GM18499 (cell line): ENCODE measurements around the gene FOXN1.

Source experiments
- ATAC-seq: cut with Tn5 transposase; IDR thresholded peaks from one replicate; pipeline ENCODE4 v1.9.1; 2021; ENCODE audit warnings: moderate number of reproducible peaks; ENCODE audit not compliant: insufficient read depth, unreplicated experiment

The FOXN1 gene

DNA sequence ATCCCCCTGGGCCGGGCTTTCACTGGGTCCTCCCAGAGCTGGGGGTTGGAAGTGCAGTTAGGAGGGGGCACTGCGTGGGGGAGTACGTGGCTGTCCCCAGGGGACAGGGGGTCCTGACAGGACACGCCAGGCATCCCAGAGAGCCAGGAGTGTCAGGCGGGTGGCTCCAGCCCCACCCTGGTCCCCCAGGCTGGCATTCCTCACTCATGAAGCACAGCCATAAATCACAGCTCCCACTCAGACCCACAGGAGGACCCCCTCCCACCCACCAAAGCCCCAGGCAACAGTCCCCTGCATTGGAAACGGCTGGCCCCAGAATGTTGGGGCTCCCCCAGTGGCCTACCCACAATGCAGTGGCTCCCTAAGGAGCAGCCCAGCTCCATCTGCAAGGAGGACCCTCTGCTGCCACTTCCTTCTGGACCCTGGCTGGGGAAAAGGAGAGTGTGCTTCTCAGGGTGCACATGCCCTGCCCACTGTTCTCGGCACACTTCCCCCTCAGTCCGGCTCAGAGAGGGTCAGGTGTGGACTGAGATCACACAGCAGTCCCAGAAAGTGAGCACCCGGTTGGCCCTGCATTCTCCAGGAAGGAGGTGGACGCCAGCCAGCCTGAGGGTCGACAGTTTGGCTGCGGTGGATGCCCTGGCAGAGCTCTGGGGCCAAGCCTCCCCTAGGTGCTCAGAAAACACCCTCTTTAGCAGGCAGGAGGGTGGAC lies 7.3 kb upstream of the FOXN1 start:
- ATAC-seq, result no peak

DNA sequence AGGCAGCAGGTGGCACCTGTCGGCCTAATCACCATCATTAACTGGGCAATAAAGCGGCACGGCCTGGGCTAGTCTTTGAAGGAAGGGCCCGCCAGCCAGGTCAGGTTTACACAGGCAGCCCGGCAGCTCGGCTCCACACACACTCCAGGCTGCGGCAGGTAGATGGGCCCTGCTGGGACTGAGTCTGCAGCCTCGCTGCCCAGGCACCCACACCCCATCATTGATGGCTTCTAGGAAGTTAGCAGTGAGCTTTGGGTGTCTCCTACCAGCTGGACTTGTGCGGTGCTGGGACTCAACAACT lies 6.8 kb upstream of the FOXN1 start:
- no peak for ATAC-seq

DNA sequence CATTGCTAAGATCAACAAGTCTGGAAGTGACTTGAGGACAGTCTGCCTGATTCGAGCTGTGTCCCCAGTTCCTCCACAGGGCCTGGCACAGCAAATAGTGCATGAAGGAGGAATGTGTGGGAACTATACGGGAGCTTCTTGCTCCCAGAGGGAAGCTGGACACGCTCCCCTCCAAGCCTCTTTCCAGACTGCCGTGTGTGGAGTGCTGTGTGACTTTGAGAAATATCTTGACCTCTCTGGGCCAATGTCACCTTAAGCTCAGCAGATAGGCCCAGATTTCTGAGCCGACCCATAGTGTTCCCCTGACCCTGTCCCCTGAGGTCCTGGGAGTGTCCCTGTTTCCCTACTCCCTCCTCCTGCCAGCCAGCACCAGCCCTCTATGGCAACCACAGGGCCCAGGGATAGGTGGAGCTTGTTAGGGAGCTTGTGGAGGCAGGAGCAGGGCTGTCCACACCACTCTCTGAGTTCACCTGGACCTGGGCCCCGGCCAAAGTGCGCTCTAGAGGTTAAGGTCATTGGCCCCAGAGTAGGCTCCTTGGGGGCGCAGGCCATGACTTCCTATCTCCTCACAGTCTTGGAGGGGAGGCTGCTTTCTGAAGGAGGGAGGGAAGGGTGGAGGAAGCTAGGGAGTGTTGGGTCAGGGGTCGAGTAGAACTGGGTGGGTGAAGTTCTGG lies 6.3 kb upstream of the FOXN1 start:
- no peak for ATAC-seq

DNA sequence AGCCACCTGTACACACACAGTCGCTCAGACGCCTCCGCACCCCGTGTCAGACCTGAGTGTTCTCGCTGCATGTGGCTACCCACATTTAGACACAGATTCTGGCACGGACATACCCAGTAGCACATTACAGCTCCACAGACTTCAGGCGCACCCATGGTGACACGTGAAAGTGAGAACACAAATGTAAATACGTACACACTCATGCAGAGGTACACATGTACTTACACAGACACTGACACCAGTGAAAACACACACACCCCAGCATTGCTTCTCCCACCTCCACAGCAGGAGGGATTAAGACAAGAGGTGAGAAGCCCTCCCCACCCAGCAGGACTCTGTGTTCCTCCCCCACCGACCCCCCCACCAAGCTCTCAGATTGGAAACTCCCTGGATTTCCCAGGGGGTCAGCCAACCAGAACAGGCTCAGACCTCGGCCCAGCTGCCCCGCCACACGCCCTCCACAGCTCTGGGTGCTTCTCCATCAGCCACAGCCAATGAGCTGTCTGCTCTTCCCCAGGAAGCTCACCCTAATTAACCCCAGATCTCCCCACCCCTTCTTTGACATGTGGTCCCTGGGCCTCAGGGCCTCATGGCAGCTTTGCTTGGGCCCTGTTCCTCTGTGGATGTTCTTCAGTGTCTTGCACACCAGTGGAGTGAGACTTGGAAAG lies 5.3 kb upstream of the FOXN1 start:
- ATAC-seq, result no peak

DNA sequence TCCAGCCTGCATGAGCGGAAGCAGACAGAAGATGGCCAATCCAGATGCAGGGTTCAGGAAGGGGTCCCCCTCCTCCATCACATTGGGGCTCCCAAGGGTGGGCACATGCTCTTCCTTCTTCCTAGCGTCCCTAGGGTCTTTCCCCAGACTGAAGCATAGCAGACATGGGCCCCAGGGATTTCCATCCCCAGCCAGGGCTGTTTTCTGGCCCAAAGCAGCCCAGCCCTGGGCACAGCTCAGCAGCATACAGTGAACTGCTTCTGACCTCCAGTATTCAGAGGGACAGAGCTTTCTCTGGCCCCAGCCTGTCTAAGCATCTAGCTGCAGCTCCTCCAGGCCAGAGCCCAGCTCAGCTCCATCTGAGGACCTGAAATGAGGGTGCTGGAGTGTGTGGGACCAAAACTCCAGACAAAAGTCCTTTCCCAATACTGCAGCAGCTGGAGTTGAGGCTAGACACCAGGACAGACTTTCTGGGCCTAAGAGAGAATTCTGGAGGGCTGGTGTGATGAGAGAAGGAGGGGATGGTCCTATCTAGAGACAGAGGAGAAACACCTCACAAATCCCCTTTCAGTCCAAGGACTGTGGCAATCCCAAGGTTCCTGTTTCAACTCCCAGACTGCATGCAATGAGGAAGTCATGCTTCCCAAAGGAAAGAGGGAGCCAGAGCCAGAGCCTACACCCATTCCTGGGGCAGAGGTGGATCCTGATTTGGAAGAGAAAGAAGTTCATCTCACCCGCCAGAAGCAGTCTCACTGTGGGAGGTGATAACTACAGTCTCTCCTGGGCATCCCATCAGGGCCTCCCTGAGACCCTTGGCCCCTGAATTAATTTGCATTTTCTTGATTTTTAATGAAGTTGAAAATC lies 4.5 kb upstream of the FOXN1 start:
- no peak for ATAC-seq

DNA sequence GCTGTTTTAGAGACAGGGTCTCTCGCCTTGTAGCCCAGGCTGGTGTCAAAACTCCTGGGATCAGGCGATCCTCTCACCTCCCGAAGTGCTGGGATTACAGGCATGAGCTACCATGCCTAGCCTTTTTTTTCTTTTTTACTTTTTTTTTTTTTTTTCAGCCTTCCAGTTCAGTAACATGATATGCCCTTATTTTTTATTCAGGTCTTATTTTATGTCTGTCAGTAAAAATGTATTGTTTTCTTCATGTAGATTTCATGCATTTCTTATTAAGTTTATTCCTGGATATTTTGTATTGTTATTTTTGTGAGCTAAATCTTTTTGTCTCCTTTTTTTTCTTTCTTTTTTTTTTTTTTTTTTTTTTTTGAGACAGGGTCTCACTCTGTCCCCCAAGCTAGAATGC lies 2.7 kb upstream of the FOXN1 start:
- no peak for ATAC-seq

DNA sequence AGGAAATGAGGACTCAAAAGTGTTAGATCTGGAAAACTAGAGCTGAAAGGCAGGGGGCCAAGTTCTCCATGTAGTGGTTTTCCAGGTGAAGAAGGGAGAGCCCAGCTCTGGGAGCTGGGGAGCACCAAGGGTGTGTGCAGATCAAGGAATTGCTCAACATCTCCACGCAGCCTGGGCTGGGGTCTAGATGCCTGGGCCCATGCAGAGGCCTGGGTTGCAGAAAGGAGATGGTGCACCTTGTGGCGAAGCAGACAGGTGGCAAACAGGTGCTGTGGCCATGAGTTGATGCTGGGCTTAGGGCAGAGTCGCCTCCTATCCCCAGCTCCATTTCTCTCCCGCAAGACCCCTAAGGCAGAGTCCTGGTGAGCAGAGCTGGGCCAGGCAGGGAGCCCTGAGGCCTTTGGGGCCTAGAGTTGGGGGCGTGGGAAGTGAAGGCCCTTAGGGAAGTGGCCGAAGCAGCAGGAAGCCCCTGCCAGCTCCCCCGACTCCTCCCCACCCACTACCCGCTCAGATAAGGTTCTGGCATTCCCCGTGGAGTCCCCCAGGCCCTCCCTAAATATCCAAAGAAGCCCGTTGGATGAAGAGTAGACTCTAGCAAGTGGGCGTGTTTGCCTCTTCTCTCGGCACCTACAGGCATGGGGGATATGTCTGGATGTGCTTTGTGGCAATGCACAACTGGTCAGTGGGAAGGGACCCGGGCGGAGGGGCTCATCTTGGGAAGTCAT lies 777 bp downstream of the FOXN1 start:
- ATAC-seq, result no peak

DNA sequence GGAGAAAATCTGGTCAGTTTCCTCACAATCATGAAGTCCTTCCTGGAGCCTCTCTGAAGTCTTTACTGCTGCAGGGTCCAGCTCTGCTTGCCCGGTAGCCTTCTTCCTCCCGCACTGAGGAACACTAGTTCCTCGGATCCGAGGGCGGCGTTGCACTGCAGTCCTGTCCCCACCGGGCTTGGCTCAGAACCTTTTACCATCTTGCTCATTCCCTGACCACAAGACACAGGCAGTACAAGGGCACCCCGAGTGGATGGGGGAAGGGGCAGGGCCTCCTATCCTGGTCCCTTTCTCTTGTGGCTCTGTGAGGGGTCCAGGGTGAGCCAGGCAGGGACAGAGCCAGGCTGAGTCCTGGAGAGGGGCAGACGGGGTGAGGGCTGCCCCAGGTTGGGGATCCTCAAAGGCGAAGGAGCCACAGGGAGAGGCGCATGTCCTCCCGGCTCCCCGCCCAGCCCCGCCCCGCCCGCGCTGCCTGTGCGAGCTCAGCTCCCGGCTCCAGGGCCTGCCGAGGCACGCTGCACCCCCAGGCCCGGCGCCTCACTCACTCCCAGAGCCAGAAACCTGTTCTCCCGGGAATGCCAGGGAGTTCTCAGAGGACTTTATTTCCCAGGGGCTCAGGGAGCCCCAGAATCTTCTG lies 1.5 kb downstream of the FOXN1 start:
- ATAC-seq, result no peak

DNA sequence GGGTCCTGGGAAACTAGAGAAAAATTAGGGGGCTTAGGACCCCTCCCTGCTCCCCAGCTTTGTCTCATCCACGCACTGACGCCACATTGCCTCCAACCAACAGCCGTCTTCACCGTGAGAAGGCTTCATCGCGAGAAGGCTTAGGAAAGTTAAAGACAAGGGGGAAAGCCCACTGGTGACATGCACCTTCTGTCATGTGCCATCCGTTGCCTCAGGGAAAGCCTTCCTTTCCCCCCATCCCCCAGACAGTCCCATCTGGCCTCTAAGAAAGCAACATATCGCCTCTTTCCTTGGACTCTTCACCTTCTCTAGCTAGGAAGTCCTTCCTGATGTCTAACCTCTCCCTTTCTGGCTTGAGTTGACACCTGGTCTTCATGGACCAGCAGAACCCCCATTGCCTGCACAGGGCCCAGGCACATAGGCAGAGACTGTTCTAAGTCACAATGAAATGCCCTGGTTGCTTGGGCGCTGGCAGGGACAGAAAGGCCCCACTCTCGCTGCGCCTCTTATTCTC lies 2.1 kb downstream of the FOXN1 start:
- no peak for ATAC-seq

DNA sequence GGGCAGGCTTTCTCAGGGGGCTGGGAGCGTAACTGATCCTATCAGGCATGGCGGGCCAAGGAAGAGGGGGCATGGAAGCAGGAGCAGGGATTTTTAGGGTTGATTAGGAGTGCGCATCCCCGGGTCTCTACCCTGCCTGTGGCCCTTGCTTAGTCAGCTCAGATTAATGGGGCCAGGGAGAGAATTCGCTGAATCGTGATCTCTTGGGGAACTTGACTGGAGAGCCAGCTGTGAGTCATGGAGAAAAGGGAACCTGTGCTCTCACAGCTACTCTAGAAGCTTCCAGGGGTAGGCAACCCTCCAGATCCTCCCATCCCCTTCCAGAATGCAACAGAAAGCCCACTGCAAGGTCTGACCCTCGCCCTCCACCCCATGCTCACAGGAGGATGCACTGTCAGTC lies 3.6 kb downstream of the FOXN1 start:
- ATAC-seq, result no peak

DNA sequence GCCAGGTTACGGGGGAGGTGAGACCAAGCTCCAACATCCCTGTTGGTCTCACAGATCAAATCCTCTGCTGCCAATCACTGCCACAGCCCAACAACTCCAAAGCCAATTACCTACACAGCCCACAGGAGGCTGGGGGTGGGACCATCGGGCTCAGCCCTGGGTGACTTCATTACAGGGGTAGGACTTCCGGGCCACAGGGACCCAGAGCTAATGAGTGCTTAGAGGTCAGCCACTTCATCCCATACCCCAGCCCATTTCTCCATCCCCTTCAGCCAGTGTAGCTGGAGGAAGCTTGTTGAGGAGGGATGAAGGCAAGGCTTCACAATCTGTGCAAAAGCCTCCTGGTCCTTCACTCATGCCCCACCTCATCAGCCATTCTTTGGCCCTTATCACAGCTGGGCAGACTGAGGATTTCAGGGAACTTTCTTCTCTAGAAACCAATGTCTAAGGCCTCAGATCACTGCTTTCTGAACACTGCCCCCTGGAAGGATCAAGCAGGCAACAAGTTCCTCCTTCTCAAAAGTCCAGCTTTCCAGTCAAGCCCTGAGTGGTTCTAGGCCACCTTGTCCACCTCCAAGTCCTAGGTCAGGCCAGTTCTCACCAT lies 5.8 kb downstream of the FOXN1 start:
- ATAC-seq, result no peak

DNA sequence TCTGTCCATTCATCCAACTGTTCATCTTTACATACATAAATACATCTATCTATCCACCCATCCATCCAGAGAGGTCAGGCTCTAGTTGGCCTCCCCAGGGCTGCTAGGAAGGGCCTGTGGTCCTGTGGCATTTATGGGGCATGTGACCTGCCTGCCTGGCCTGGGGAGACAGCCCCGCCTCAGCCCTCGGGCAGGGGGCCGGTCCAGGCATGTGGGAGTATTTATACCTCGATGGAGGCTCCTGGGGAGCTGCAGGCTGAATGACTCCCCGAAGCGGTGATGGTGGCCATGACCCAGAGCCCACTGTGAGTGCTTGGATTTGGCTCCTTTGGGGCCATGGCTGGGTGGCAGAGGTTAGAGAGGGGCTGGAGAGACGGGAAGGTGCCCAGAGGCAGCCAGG lies 7.3 kb downstream of the FOXN1 start:
- ATAC-seq, result no peak

DNA sequence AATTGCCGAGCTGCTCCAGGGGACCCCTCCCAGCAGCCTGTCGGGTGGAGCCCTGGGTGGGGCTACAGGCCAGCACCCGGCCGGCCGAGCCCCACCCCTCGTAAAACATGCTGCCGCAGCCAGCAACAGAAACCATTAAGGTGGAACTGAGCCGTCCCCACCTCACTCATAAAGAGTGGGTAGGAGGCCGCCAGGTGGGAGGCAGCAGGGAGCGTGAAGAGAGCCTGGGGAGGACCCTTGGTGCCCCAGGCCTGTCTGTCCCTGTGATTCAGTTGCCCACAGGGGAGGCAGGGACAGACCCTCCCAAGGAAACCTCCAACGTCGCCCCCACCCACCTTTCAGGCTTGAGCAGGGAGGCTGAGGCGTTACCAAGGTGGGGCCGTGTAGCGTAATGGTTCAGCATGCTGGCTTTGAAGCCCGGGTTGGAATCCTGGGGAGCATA lies 8.4 kb downstream of the FOXN1 start:
- no peak for ATAC-seq

DNA sequence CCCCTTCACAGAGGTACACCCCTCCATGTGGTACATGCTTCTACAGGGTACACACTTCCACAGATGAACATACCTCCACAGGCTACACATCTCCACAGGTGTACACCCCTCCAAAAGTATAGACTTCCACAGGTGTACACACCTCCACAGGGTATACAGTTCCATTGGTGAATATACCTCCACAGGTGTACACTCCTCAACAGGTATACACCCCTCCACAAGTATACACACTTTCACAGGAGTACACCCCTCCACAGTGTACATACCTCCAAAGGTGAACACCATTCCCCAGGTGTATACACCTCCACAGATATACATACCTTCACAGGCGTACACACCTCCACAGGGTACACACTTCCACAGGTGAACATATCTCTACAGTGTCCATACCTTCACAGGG lies 9.4 kb downstream of the FOXN1 start:
- ATAC-seq, result no peak

DNA sequence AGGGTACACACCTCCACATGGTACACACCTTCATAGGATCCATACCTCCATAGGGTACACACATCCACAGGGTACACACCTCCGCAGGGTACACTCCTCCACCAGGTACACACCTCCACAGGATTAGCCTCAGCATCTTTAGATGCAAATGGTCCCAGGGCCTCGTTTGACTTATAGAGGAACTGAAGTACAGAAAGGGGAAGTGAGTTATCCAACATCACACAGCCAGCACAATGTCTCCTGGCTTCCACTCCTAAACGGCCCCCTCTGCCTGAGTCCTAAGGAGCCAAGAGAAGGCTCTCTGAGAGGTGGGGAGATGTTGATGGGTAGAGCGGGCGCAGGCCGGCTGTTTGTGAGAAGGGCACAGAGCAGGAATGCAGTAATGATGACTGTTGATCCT lies 12.0 kb downstream of the FOXN1 start:
- ATAC-seq, result no peak

DNA sequence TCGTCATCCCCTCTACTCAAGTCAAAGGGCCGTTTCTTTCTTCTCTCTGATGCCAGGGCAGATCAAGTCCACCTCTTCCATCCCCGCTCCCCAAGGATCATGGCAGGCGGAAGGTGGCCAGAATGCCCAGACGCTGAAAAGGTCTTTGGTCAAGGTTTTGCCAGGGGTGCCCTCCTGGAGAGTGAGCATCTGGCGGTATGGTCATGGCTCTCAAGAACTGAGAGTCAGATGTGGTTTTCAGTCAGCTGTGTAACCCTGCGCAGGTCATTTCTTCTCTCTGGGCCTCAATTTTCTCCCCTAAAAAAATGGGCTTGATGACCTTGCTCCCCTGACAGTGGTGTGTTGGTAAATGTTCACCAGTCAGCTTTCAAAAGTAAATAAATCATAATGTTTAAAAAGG lies 12.4 kb downstream of the FOXN1 start:
- ATAC-seq, result no peak

DNA sequence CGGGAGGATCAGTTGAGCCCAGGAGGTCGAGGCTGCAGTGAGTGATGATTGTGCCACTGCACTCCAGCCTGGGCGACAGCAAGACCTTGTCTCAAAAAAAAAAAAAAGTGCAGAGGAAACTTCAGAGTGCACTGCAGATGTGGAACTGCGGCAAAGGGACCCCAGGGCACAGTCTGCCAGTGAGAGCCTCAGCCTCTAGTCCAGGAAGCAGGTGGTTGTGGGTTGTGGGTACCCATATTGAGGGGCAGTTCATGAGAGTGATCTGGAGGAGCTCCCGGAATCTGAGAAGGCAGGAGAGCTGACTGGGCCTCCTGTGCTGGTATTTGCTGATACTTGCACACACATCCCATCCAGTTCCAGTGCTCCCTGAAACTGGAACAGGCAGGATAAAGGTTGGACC lies 13.1 kb downstream of the FOXN1 start:
- no peak for ATAC-seq

DNA sequence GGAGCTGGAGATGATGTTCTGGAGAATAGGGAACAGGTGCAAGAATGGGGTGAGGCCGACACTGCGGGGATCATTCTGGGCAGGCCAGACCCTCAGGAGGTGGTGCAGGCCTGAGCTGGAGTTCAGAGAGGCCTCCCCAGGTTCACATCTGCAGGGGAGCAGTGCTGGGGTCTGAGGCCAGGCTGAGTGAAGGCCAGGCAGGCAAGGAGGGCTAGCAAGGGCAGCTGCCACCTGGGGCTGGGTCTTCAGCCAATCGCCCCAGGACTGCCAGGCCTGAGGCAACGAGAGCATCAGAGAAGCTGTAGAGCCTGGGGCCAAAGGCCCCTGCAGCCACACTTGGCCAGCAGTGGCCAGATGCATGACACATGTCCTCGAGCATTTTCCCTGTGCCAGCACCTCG lies 14.5 kb downstream of the FOXN1 start:
- no peak for ATAC-seq
